ENCODE data around the gene SECISBP2L.
A peak's percentile ranks its signal among the peaks of the same experiment; 100 is the strongest.

The SECISBP2L gene

DNA sequence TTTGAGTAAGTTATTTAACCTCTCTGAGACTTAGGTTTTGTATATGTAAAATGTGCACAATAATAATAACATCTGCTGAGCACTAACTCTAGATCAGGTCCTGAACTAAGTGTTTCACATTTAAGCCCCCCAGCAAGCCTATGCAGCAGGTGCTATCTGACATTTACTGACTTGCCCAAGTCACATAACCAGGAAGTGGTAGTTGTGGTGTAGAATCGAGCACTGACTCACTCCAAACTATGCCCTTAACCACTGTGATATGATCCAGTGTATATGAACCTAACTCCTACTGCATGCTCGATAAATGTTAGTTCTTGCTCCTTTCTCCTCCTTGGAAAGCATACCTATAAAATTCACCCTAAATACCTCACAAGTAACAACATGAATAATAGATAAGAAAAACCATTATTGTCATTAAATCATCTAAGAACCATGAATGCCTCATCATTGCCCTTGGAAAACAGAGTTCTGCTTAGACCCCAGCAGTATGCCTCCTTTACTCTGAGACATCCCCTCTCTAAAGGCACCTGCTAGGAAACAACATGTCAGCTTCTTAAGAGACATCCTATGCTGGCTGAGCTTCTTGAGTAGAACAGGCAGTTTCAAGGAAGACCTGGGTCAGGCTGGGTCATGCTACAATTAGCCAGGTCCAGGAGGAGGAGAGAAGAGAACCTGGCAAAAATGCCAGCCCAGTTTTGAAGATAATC lies 79.5 kb downstream of the SECISBP2L start:
- DNase-seq (ENCODE audit: low read depth in 2 of 2) = peak in 1 of 2 donors; percentile 19

DNA sequence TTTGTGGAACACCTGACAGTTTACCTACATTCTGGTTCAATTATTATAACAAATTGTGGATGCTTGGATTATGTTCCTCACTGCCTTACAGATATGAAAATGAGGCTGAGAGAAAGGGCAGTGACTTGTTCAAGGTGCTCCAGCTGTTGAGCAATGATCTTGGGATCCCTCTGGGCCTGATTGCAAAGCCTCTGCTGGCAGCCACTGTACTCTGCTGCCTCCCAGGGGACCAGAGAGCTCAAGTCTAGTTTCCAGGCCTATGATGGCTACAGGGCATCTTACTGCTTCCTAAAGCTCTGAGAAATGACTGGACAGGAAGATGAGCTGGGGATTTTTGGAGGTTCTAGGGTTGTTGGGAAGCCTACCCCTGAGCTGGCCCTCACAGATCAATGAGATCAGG lies 80.3 kb downstream of the SECISBP2L start:
- DNase-seq (ENCODE audit: low read depth in 2 of 2) = peak in 1 of 2 donors; percentile 30

DNA sequence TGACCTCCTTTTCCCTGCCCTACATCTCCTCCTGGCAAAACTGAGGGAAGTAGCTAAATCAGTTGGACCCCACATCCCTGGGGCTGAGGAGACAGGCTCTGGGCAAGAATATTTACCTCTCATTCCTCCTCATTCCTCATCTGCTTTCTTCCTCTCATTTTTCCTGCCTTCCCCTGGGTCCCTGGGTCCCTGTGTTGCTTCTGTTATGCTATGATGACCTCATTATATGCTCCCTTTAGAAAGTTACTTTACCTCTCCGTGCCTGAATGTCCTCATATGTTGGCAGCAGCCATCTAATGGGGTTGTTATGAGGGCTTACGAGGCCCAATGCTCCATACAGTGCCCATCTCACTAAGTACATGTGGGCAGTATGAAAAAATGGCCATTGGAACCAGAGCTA lies 81.3 kb downstream of the SECISBP2L start:
- DNase-seq (ENCODE audit: low read depth in 2 of 2) = no peak

DNA sequence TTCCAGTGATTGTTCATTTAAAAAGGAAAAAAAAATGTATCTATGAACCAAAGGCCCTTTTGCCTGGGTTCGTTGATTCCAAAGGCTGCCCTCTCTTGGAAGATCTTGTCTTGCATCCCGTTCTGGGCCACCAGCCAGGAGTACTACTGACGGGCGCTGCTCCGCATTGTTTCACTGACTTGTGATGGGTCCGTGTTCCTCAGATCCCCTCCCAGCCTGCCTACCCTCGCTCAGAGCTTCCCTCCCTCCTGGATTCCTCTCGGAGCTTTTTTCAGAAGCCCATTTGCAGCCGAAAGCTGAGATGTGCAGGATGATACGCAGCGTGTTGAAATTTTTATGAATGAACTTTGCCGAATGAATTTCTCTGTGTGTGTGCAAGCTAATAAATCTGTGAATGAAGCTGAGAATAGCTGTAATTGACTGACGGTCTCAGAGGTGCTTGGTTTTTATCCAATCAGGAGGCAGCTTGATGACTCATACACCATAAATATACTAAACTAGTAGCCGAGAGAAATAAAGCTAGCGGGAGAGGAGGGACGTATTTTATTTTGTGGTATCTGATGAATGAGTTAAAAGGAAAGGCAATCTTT lies 82.6 kb downstream of the SECISBP2L start, which contains the start of gene SHC4:
SHC4 (minus strand) TSS at position 396 of the 590 bp plus-strand sequence. CDS start 904 bp downstream, outside the sequence.
- no peak for DNase-seq (ENCODE audit: low read depth in 2 of 2)

DNA sequence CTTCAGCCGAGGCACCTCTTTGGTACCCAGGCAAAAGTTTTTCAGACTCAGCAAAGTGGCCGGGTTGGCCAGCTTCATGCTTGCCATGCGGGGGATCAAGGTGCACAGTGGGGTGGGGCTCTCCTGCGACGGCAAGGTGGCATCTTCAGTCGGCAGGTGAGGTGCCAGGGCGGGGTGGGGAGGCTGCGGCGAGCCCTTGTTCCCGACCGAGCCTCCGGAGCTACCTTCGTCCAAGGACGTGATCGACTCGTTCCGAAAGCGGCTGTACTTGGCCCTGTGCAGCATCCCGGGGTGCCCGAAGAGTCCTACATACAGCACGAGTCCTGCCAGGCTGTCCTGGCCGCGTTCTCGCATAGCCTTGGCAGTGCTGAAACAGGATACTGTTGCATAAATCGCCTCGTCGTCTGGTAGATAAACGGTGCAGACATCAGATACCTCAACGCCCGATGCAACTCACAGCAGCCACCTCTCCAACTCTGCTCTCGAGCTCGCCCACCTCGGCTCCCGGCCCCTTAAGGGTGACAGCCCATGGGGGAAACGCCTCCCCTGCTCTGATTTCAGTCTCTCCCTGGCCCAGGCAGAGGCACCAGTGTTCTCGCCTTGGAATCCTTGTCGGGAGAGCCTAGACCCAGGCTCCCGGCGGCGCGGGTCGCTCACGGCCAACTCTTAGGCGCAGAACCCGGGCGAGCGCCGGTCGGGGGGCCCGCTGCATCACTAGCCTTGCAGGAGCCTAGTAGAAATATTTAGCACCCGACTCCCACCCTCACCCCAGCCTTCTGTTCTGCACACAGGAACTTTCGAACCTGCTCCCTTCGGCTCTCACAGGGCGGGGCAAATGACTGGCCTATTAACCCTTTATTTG lies 83.4 kb downstream of the SECISBP2L start:
- DNase-seq (ENCODE audit: low read depth in 2 of 2) = no peak

DNA sequence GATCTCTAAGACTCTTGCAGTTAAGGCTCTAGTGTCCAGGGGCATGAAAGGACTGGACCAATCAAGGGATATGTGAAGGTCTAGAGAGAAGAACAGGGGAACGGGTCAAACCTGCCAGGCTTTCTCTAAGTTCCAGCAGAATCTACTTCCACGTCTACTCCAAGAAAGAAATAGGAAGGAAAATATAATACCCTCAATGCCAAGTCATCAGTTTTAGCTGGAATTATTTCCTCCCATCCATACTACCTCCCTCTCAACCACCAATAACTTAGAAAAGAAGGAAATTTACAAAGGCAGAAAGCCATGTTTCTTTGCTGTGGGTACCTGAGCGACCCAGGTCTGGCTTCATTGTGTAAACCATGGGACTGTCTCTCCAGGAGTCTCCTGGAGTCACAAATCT lies 90.3 kb downstream of the SECISBP2L start:
- DNase-seq (ENCODE audit: low read depth in 2 of 2) = no peak

DNA sequence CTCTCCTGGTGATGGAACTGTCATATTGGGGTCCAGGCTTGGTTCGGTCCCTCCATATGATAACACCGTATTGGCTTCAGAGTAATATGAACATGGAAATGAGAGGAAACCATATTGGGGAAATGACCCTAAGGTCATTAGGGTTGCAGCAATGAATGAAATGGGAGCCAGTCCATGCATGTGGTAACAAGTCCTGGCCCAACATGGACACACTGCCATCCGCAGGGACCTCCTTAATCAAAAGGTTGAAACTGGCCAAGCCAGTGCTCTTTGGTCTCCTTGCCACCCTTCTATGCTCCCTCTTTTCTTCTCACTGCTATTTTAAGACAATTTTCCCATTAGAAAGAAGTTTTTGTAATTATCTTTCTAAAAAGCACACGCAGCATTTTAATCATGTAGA lies 90.9 kb downstream of the SECISBP2L start:
- DNase-seq (ENCODE audit: low read depth in 2 of 2) = no peak

DNA sequence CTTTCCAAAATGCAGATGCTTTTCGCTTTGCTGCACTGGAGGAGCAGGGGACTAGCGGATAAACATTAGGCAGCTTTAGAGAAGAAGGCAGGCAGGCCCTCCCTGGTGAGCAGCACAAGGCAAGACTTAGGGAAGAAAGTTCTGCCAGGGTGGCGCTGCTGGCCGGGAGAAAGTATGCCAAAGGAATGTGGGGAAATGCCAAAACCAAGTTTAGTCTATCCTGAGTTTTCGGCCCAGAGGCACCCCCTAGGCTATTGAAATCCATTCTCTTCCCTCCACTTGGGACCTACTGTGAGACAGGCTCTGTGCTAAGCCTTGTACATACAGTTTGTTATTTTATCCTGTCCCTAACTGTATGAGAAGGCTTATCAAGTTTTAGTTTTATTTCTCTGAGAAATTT lies 91.7 kb downstream of the SECISBP2L start:
- no peak for DNase-seq (ENCODE audit: low read depth in 2 of 2)

DNA sequence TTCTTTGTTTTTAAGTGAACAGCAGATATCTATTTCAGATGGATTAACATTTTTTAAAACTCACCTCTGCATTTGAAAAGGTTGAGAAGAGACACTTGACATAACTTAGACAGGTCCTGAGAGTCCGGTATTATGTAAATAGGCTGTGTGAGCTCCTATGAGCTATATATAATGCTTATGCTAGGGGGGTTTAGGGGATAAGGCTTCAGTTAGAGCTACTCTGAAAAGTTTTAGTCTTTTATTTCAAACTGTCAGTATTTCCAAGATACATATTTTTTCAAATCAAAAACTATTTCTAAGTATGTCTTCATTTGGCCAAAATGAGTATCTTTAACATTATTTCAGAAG lies 99.4 kb downstream of the SECISBP2L start:
- DNase-seq (ENCODE audit: low read depth in 2 of 2) = no peak

DNA sequence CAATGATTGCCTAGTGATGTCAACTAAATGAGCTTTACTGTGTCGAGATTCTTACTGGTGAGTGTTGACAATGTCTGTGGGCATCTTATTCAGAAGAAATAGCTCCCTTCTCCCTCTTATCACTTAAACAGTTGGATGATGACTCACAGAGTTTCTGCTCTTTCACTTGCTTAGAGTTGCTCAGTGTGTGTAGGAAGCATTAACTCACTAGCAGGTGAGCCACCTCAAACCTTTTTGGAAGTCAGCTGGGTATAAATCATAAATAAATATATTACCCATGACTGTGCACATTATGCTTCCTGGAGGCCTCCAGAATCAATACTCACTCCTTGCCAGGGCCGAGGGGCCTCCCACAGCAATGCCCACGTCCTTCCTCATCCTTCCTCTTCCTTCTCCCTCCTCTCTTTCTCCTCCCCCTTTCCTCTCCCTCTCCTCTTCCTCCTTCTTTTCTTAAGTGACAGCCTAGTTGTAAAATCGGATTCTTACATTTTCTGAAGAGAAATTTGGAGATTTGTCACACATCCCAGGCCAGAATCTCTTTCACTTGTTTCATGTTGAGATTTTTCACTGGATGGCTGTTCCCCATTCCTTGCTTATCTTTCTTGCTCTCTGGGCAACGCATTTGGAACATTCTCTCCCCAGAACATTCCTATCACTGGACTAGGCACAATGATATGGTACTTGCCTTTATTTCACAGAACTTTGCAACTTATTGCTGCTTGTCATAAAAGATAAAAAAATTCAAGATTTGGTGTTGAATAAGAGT lies 100.0 kb downstream of the SECISBP2L start:
- no peak for DNase-seq (ENCODE audit: low read depth in 2 of 2)

DNA sequence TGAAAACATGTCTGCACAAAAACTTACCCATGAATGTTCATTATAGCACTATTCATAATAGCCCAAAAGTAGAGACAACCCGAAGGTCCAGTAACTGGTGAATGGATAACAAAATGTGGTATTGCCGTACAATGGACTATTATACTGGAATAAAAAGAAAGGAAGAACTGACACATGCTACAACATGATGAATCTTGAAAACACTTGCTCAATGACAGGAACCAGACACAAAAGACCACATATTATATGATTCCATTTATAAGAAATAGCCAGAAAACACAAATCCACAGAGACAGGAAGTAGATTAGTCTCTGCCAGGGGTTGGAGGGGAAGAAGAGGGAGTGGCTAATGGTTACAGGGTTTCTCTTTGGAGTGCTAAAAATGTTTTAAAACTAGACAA lies 100.9 kb downstream of the SECISBP2L start:
- no peak for DNase-seq (ENCODE audit: low read depth in 2 of 2)

DNA sequence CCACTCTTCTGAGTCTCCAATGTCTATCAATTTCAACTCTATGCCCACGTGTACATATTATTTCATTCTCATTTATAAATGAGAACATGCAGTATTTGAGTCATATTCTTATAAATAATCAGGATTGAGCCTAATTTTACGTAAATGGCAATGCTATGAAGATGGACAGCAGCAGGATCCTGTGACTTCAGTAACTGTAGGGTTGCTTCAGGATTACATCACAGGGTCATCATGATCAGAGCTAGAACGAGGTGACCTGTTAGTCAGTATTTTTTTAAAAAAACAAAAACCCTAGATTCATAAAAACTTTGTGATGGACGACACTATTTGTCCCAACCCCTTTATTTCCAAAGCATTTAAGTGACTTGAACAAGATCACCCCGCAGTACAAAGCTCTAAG lies 104.3 kb downstream of the SECISBP2L start:
- no peak for DNase-seq (ENCODE audit: low read depth in 2 of 2)

DNA sequence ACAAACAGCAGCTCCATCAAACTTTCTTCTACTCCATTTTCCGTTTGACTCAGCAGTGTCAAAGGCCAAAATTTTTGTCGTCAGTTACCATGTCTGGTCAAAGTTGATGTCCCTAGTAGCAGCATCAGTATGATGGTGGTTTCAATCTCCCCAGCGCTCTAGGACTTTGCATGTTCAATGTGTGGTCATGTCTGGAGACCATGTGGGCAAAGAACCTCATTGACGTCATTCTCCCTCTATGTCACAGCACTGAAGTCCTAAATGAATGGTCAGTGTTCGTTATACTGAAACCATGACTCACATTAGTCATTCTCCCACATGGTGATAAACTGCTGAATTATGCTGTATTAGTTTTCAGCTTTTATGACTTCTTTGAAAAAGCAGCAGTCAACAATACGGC lies 105.7 kb downstream of the SECISBP2L start:
- DNase-seq (ENCODE audit: low read depth in 2 of 2) = no peak

DNA sequence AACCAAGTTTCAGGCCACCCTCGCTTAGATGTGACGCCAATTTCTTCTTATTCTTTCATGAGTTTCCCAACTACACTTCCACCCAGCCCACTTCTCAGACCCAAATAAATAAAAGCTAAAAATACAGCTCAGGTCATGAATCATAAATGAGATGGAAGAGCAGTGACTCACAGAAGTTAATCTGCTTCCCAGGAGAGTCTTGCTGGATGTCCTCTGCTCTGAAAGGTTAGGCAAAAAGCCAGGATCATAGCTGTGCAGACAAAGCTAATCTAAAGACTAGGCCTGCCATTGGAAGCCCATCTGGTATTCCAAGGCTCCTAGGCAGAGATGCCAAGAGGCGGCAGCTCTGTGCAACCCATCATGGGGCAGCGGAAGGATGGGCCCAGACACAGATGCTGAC lies 106.6 kb downstream of the SECISBP2L start:
- no peak for DNase-seq (ENCODE audit: low read depth in 2 of 2)
